DMS153 treated with DMSO at 0.1 percent for 48 hours (cell line): Measurements from ENCODE around the gene PRRG2.
A peak's percentile ranks its signal among the peaks of the same experiment; 100 is the strongest.

Experiments
- DNase-seq: peaks from one replicate; lab custom pipeline; 2025; ENCODE audit not compliant: unreplicated experiment; lab: John Stamatoyannopoulos, UW

PRRG2 gene

DNA sequence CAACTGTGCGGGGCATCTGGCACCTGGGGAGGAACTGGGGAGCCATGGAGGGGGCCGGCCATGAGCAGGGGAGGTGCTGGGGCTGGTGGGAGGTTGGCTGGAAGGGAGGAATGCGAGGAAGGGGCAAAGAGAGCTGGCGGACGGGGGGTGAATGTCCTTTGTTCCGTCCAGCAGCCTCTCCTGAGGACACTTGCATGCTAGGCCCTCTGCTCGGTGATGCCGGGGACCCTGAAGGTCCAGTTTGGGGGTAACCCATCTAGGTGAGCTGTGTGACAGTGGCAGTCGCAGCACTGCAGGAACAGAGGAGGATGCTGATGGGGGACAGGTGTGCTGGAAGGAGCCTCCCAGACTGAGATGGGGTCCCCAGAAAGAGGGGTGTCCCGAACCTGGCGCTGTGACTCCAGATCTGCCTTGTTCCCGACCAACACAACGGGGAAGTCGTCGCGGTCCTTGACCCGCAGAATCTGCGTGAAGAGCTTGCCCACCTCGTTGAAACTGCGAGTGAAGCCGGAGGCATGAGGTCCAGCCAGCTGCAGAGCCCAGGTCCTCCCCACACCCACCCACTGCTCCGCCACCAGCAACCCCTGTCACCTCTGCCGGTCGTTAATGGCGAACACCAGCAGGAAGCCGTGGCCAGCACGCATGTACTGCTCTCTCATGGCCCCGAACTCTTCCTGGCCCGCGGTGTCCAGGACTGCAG, 55.3 kb downstream of the PRRG2 start:
- no peak for DNase-seq

DNA sequence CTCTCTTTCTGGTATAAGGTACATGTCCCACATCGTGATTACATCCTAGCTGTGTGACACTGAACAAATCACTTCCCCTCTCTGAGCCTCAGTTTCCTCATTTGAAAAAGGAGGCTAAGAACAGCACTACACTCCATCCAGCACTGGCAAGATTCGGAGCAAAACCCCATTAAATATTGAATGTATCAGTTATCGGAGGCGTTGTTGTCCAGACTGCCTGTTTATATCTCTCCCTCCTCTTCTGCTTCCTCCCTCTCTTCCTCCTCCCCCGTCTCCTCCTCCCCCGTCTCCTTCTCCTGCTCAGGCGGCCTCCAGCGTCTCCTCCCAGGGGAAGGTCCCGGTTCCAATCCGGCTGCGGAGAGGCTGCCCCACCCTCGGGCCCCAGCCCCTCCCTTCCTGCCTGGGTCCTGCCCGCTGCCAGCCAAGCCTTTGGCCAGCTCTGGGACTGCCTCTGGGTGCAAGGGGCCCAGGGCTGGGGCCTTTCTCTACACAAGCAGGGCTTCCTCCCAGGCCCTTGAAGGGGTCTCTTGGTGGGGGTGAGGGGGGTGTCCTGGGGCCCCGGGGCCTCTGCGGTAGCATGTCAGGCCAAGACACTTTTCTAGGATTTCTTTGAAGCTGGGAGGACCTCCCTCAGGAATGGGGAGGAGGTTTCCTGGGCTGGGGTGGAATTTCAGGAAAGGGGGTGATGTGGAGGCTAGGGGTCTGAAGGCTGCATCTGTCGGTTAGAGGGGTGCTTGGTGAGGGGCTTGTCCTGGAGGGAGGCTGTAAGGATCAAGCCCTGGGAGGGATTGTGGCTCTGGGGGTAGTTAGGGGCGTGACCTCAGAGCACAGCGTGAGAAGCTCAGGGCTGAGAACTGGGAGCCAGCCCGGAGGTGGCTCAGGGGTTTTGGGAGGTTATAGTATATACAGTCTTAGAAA, 57.0 kb downstream of the PRRG2 start:
- DNase-seq, result no peak

GRCh38 chr19:49639401-49640112, 58.4 kb downstream of the PRRG2 start:
- no peak for DNase-seq

DNA sequence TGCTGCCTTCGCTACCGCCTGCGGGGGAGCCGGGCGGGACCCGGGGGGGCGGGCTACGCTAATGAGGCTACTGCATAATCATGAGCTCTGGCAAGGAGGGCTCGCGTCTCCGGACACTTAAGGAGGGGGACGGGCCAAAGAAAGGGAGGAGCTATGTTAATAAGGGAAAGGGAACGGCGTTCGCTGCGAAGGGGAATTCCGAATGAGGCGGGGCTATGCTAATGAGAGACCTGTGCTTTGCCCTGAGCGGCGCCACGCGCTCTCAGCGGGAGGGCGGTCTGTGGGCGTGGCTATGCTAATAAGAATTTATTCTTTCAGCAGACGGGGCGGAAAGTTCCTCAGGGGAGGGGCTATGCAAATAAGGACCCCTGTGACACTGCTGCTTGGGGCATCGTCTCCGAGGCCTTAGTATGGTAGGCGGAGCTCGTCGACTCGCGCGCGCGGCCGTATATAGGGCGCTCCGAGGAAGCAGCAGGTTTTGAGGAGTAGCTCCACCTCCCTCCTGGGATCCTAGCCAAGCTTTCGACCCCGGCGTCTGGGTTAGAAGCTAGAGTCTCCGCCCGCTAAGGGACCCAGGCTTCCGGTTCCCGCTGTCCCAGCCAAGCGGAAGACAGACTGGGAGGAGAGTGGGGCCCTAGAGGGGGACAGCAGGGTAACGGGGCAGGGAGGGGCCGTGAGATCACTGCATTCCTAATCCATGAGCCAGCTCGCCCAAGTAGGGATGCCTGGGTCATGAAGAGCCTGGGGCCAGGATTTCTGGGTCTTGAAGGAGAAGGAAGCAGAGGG, 59.2 kb downstream of the PRRG2 start, which contains the start of gene RRAS:
TSS of gene RRAS (minus strand) at position 31 of the 786 bp plus-strand sequence. CDS start 45 bp downstream, outside the sequence.
- DNase-seq, result peak; percentile 100
